Measurements from ENCODE around the gene DPM1. TPM values are rescaled to one million over a fixed set of nuclear protein-coding genes. Genes with fewer than 3 reads are reported as not detected.

DPM1 gene
- 79.3 and 82.1 TPM in 2 replicates for polyA plus RNA-seq (2013)

- Histone ChIP-seq H3K18ac (ENCODE audit: low read length) (peak within 1 kb of the TSS; percentile 19), H2BK5ac (ENCODE audit: low read depth, low read length, poor library complexity) (peak within 1 kb of the TSS; percentile 47), H3K27me3 (ENCODE audit: insufficient read depth, low read length) (no peaks in the 10 kb centered on the region), H2AFZ (ENCODE audit: insufficient read depth, low read length, poor library complexity) (peak within 1 kb of the TSS; percentile 64), H3K23ac (ENCODE audit: low read length) (no peak within 1 kb of the TSS), H3K79me2 (ENCODE audit: control insufficient read depth, insufficient read depth, low read length, poor library complexity) (peaks cover 11% of the 10 kb centered on the region), H3K36me3 (ENCODE audit: control insufficient read depth in 1 of 2, insufficient read depth in 2 of 2, low read length in 2 of 2) (no peaks in the 10 kb centered on the region), H2BK120ac (ENCODE audit: insufficient read depth, low read length, poor library complexity) (peak within 1 kb of the TSS; percentile 47), H4K91ac (ENCODE audit: low read depth, low read length) (peak within 1 kb of the TSS; percentile 72), H3K79me1 (ENCODE audit: low read length) (peaks cover 6% of the 10 kb centered on the region), H4K12ac (ENCODE audit: low read depth, low read length) (peak within 1 kb of the TSS; percentile 36), H3K27ac (ENCODE audit: low read depth, low read length) (no peak within 1 kb of the TSS), H4K8ac (ENCODE audit: low read depth, low read length) (peak within 1 kb of the TSS; percentile 93), H2AK5ac (ENCODE audit: low read length) (no peak within 1 kb of the TSS), H3K4me3 (ENCODE audit: low read depth, low read length) (peak within 1 kb of the TSS; percentile 99), H3K14ac (ENCODE audit: low read length) (peak within 1 kb of the TSS; percentile 22), H2BK12ac (ENCODE audit: low read length) (no peak within 1 kb of the TSS), H3K9ac (ENCODE audit: low read length) (peak within 1 kb of the TSS; percentile 96), H3K4me1 (ENCODE audit: control insufficient read depth in 1 of 2, insufficient read depth in 2 of 2, low read length in 2 of 2) (peaks cover 10 to 11% of the 10 kb centered on the region in 2 experiments), H3K9me3 (ENCODE audit: insufficient read depth, low read depth, low read length) (no peaks in the 10 kb centered on the region), H3K4me2 (ENCODE audit: low read length) (peak within 1 kb of the TSS; percentile 98), H3K4ac (ENCODE audit: low read depth, low read length) (peak within 1 kb of the TSS; percentile 98)
- no CpG with 5 or more reads among the region's 52 CpGs for WGBS (ENCODE audit: extremely low coverage, insufficient coverage, insufficient read length)
- DNase-seq, result peak; percentile 84 to 97
Observed at GRCh38 chr20:50957798-50958614, at the start of gene DPM1. TSS of gene DPM1 (minus strand) at chr20:50958532. CDS start at chr20:50958523, 9 bp downstream.

DNA sequence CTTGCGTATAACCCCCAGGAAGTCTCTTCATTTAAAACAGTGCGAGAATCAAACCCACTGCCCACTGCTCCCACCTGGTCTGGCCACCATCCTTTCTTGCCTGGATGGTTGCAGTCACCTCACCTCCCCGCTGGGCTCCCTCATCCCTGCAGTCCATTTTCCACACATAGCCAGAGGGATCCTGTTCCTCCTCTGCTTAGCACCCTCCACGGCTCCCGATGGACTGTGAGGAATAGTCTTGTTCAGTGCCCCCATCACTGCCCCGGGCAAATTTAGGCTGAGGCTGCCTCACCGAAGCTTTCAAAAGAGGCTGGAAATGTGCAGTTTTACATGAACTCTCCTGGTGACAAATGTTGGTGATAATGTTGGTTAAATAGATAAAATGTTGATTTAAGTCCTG, 46.9 kb upstream of the DPM1 start:
- H2BK5ac ChIP-seq (ENCODE audit: low read depth, low read length, poor library complexity), result no peak overlapping the region
- H2BK120ac ChIP-seq (ENCODE audit: insufficient read depth, low read length, poor library complexity), result no peak overlapping the region
- H2AFZ ChIP-seq (ENCODE audit: insufficient read depth, low read length, poor library complexity), result no peak overlapping the region
- H3K4me2 ChIP-seq (ENCODE audit: low read length), result no peak overlapping the region
- peaks cover 2% of the 10 kb centered on the region for H3K9me3 ChIP-seq (ENCODE audit: insufficient read depth, low read depth, low read length)
- H4K8ac ChIP-seq (ENCODE audit: low read depth, low read length), result no peak overlapping the region
- WGBS (ENCODE audit: extremely low coverage, insufficient coverage, insufficient read length), result no CpG with 5 or more reads among the region's 7 CpGs
- no peaks in the 10 kb centered on the region for H3K79me2 ChIP-seq (ENCODE audit: control insufficient read depth, insufficient read depth, low read length, poor library complexity)
- no peak for DNase-seq
- H3K27ac ChIP-seq (ENCODE audit: low read depth, low read length), result no peak overlapping the region
- H3K23ac ChIP-seq (ENCODE audit: low read length), result no peak overlapping the region
- H3K9ac ChIP-seq (ENCODE audit: low read length), result no peak overlapping the region
- H4K91ac ChIP-seq (ENCODE audit: low read depth, low read length), result no peak overlapping the region
- H3K4me3 ChIP-seq (ENCODE audit: low read depth, low read length), result no peak overlapping the region
- H3K79me1 ChIP-seq (ENCODE audit: low read length), result no peaks in the 10 kb centered on the region
- peaks cover 2% of the 10 kb centered on the region in 2 experiments for H3K36me3 ChIP-seq (ENCODE audit: control insufficient read depth in 1 of 2, insufficient read depth in 2 of 2, low read length in 2 of 2)
- no peak overlapping the region for H2AK5ac ChIP-seq (ENCODE audit: low read length)
- no peak overlapping the region for H4K12ac ChIP-seq (ENCODE audit: low read depth, low read length)
- H3K4ac ChIP-seq (ENCODE audit: low read depth, low read length), result no peak overlapping the region
- no peaks in the 10 kb centered on the region for H3K27me3 ChIP-seq (ENCODE audit: insufficient read depth, low read length)
- H3K4me1 ChIP-seq (ENCODE audit: control insufficient read depth in 1 of 2, insufficient read depth in 2 of 2, low read length in 2 of 2), result no peaks in the 10 kb centered on the region
- H2BK12ac ChIP-seq (ENCODE audit: low read length), result no peak overlapping the region
- H3K18ac ChIP-seq (ENCODE audit: low read length), result no peak overlapping the region
- no peak overlapping the region for H3K14ac ChIP-seq (ENCODE audit: low read length)

DNA sequence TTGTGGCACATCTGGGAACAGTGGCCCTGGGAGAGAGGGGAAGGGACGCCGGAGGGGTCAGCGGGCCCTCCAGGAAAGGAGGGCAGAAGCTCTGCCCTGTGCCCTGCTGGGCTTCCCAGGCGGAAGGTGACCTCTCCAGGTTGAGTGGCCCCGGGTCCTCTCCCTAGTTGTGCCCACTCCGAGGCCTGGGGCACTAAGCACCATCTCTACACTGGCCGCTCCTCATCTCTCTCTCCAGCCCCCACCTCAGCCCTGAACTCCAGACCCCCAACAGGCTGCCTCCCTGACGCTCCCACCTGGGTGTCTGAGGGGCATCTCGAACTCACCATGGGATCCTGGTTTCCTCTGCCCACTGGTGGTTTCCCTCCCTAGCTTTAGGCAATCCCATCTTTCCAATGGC, 46.4 kb upstream of the DPM1 start:
- H4K12ac ChIP-seq (ENCODE audit: low read depth, low read length), result no peak overlapping the region
- no peaks in the 10 kb centered on the region for H3K79me1 ChIP-seq (ENCODE audit: low read length)
- H3K14ac ChIP-seq (ENCODE audit: low read length), result no peak overlapping the region
- H3K4me3 ChIP-seq (ENCODE audit: low read depth, low read length), result no peak overlapping the region
- H3K9ac ChIP-seq (ENCODE audit: low read length), result no peak overlapping the region
- H3K36me3 ChIP-seq (ENCODE audit: control insufficient read depth in 1 of 2, insufficient read depth in 2 of 2, low read length in 2 of 2), result peaks cover 2% of the 10 kb centered on the region in 2 experiments
- no peak overlapping the region for H2BK12ac ChIP-seq (ENCODE audit: low read length)
- no peak overlapping the region for H3K23ac ChIP-seq (ENCODE audit: low read length)
- H3K4me2 ChIP-seq (ENCODE audit: low read length), result no peak overlapping the region
- H3K9me3 ChIP-seq (ENCODE audit: insufficient read depth, low read depth, low read length), result peaks cover 2% of the 10 kb centered on the region
- H3K79me2 ChIP-seq (ENCODE audit: control insufficient read depth, insufficient read depth, low read length, poor library complexity), result no peaks in the 10 kb centered on the region
- no peak overlapping the region for H3K18ac ChIP-seq (ENCODE audit: low read length)
- WGBS (ENCODE audit: extremely low coverage, insufficient coverage, insufficient read length), result no CpG with 5 or more reads among the region's 9 CpGs
- no peak overlapping the region for H3K27ac ChIP-seq (ENCODE audit: low read depth, low read length)
- H2AK5ac ChIP-seq (ENCODE audit: low read length), result no peak overlapping the region
- no peak overlapping the region for H3K4ac ChIP-seq (ENCODE audit: low read depth, low read length)
- H2AFZ ChIP-seq (ENCODE audit: insufficient read depth, low read length, poor library complexity), result no peak overlapping the region
- no peaks in the 10 kb centered on the region for H3K4me1 ChIP-seq (ENCODE audit: control insufficient read depth in 1 of 2, insufficient read depth in 2 of 2, low read length in 2 of 2)
- H2BK120ac ChIP-seq (ENCODE audit: insufficient read depth, low read length, poor library complexity), result no peak overlapping the region
- H4K8ac ChIP-seq (ENCODE audit: low read depth, low read length), result no peak overlapping the region
- H3K27me3 ChIP-seq (ENCODE audit: insufficient read depth, low read length), result no peaks in the 10 kb centered on the region
- no peak overlapping the region for H2BK5ac ChIP-seq (ENCODE audit: low read depth, low read length, poor library complexity)
- no peak for DNase-seq
- no peak overlapping the region for H4K91ac ChIP-seq (ENCODE audit: low read depth, low read length)

GRCh38 chr20:51004305-51004727, 46.0 kb upstream of the DPM1 start:
- H3K27ac ChIP-seq (ENCODE audit: low read depth, low read length), result no peak overlapping the region
- no peak for DNase-seq
- H2AK5ac ChIP-seq (ENCODE audit: low read length), result no peak overlapping the region
- no peaks in the 10 kb centered on the region for H3K4me1 ChIP-seq (ENCODE audit: control insufficient read depth in 1 of 2, insufficient read depth in 2 of 2, low read length in 2 of 2)
- WGBS (ENCODE audit: extremely low coverage, insufficient coverage, insufficient read length), result no CpG with 5 or more reads among the region's 44 CpGs
- H3K9me3 ChIP-seq (ENCODE audit: insufficient read depth, low read depth, low read length), result peaks cover 2% of the 10 kb centered on the region
- no peak overlapping the region for H4K8ac ChIP-seq (ENCODE audit: low read depth, low read length)
- no peak overlapping the region for H3K23ac ChIP-seq (ENCODE audit: low read length)
- H3K4me2 ChIP-seq (ENCODE audit: low read length), result no peak overlapping the region
- no peaks in the 10 kb centered on the region for H3K27me3 ChIP-seq (ENCODE audit: insufficient read depth, low read length)
- H4K12ac ChIP-seq (ENCODE audit: low read depth, low read length), result no peak overlapping the region
- H3K36me3 ChIP-seq (ENCODE audit: control insufficient read depth in 1 of 2, insufficient read depth in 2 of 2, low read length in 2 of 2), result peaks cover 1 to 2% of the 10 kb centered on the region in 2 experiments
- no peak overlapping the region for H2BK12ac ChIP-seq (ENCODE audit: low read length)
- no peaks in the 10 kb centered on the region for H3K79me1 ChIP-seq (ENCODE audit: low read length)
- no peaks in the 10 kb centered on the region for H3K79me2 ChIP-seq (ENCODE audit: control insufficient read depth, insufficient read depth, low read length, poor library complexity)
- no peak overlapping the region for H3K14ac ChIP-seq (ENCODE audit: low read length)
- no peak overlapping the region for H2BK120ac ChIP-seq (ENCODE audit: insufficient read depth, low read length, poor library complexity)
- no peak overlapping the region for H3K18ac ChIP-seq (ENCODE audit: low read length)
- no peak overlapping the region for H3K4me3 ChIP-seq (ENCODE audit: low read depth, low read length)
- no peak overlapping the region for H2AFZ ChIP-seq (ENCODE audit: insufficient read depth, low read length, poor library complexity)
- H4K91ac ChIP-seq (ENCODE audit: low read depth, low read length), result no peak overlapping the region
- H3K4ac ChIP-seq (ENCODE audit: low read depth, low read length), result no peak overlapping the region
- H3K9ac ChIP-seq (ENCODE audit: low read length), result no peak overlapping the region
- H2BK5ac ChIP-seq (ENCODE audit: low read depth, low read length, poor library complexity), result no peak overlapping the region

All from trophoblast cell (in vitro differentiated cells and primary cell).